K562 (cell line): ENCODE data around the gene PRSS22.

ENCODE experiments used
- ATF7 ChIP-seq: fragments of 450-650 bp; IDR thresholded peaks from 2 replicates; pipeline ENCODE4 v1.7.1; 2014; ENCODE audit warnings: mild to moderate bottlenecking, moderate library complexity
- IRF2 ChIP-seq: sonication (generic); formaldehyde crosslinking; IDR thresholded peaks from 2 replicates; pipeline ENCODE4 v1.8.1; 2022; ENCODE audit warnings: mild to moderate bottlenecking, missing genetic modification reagents
- POLR2A ChIP-seq: fragments of 450-650 bp; conservative IDR thresholded peaks from 2 replicates; pipeline ENCODE4 v1.6.1; 2016
- SRSF1 ChIP-seq: fragments of 200-400 bp; formaldehyde crosslinking; IDR thresholded peaks from 2 replicates; pipeline ENCODE4 v1.6.1; 2017; ENCODE audit warnings: mild to moderate bottlenecking, low read depth, low read length, moderate library complexity
- TF ChIP-seq, protein P1 (sequence below): fragments of 450-650 bp; IDR thresholded peaks from 2 replicates; pipeline ENCODE4 v1.6.1; 2016; ENCODE audit warnings: mild to moderate bottlenecking, moderate library complexity

DNA sequence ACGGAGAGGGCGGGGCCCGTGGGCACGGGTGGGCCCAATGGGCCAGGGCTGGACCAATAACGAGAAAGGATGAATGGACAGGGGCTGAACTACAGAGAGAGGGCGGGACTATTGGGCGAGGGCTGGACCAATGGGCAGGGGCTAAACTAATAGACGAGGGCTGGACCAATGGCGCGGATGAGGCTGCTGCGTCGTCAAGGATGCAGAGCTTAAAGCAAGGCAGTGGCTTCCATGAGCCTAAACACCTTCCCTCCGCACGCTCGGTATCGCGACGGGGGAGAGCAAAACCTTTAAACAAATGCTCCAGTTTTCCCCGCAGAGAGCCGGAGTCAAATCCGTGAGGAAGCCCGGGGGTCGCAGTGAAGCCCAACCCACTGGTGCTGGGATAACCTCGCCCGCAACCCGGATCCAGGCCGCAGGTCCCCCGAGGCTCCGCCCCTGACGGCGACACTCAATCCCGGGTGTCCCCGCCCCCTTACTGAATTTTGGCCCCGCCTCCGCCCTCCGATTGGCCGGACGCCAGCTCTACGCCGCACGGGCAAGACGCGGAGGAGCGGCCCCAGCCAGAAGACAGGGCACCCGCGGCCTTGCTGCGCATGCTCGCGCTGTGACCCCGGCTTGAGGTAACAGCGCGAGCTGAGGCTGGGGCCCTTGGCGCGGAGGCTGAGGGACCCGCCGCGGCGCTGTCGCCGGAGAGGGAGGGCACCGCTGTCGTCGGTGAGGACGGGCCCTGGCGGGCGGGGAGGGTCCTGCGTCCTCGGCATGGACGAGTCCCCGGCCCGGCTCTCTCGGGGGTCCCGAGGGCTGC is 24.9 kb upstream of the PRSS22 start, which contains the start of gene FLYWCH2:
- TF ChIP-seq, protein P1, sequence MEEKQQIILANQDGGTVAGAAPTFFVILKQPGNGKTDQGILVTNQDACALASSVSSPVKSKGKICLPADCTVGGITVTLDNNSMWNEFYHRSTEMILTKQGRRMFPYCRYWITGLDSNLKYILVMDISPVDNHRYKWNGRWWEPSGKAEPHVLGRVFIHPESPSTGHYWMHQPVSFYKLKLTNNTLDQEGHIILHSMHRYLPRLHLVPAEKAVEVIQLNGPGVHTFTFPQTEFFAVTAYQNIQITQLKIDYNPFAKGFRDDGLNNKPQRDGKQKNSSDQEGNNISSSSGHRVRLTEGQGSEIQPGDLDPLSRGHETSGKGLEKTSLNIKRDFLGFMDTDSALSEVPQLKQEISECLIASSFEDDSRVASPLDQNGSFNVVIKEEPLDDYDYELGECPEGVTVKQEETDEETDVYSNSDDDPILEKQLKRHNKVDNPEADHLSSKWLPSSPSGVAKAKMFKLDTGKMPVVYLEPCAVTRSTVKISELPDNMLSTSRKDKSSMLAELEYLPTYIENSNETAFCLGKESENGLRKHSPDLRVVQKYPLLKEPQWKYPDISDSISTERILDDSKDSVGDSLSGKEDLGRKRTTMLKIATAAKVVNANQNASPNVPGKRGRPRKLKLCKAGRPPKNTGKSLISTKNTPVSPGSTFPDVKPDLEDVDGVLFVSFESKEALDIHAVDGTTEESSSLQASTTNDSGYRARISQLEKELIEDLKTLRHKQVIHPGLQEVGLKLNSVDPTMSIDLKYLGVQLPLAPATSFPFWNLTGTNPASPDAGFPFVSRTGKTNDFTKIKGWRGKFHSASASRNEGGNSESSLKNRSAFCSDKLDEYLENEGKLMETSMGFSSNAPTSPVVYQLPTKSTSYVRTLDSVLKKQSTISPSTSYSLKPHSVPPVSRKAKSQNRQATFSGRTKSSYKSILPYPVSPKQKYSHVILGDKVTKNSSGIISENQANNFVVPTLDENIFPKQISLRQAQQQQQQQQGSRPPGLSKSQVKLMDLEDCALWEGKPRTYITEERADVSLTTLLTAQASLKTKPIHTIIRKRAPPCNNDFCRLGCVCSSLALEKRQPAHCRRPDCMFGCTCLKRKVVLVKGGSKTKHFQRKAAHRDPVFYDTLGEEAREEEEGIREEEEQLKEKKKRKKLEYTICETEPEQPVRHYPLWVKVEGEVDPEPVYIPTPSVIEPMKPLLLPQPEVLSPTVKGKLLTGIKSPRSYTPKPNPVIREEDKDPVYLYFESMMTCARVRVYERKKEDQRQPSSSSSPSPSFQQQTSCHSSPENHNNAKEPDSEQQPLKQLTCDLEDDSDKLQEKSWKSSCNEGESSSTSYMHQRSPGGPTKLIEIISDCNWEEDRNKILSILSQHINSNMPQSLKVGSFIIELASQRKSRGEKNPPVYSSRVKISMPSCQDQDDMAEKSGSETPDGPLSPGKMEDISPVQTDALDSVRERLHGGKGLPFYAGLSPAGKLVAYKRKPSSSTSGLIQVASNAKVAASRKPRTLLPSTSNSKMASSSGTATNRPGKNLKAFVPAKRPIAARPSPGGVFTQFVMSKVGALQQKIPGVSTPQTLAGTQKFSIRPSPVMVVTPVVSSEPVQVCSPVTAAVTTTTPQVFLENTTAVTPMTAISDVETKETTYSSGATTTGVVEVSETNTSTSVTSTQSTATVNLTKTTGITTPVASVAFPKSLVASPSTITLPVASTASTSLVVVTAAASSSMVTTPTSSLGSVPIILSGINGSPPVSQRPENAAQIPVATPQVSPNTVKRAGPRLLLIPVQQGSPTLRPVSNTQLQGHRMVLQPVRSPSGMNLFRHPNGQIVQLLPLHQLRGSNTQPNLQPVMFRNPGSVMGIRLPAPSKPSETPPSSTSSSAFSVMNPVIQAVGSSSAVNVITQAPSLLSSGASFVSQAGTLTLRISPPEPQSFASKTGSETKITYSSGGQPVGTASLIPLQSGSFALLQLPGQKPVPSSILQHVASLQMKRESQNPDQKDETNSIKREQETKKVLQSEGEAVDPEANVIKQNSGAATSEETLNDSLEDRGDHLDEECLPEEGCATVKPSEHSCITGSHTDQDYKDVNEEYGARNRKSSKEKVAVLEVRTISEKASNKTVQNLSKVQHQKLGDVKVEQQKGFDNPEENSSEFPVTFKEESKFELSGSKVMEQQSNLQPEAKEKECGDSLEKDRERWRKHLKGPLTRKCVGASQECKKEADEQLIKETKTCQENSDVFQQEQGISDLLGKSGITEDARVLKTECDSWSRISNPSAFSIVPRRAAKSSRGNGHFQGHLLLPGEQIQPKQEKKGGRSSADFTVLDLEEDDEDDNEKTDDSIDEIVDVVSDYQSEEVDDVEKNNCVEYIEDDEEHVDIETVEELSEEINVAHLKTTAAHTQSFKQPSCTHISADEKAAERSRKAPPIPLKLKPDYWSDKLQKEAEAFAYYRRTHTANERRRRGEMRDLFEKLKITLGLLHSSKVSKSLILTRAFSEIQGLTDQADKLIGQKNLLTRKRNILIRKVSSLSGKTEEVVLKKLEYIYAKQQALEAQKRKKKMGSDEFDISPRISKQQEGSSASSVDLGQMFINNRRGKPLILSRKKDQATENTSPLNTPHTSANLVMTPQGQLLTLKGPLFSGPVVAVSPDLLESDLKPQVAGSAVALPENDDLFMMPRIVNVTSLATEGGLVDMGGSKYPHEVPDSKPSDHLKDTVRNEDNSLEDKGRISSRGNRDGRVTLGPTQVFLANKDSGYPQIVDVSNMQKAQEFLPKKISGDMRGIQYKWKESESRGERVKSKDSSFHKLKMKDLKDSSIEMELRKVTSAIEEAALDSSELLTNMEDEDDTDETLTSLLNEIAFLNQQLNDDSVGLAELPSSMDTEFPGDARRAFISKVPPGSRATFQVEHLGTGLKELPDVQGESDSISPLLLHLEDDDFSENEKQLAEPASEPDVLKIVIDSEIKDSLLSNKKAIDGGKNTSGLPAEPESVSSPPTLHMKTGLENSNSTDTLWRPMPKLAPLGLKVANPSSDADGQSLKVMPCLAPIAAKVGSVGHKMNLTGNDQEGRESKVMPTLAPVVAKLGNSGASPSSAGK = peak; percentile 38; the same call in 1 of the 2 replicates
- peak; percentile 75 for TF ChIP-seq ATF7
- TF ChIP-seq IRF2 (CRISPR knock-in tag) = no peak
- no peak for TF ChIP-seq SRSF1
- peak; percentile 84 for TF ChIP-seq POLR2A
